HepG2 (cell line): ENCODE data around the gene GNMT. TPM values are rescaled to one million over a fixed set of nuclear protein-coding genes. Genes with fewer than 3 reads are reported as not detected.
A peak's percentile ranks its signal among the peaks of the same experiment; 100 is the strongest.

Experiments
- ATAD3A ChIP-seq: sonication (generic); formaldehyde crosslinking; IDR thresholded peaks from 2 replicates; pipeline ENCODE4 v1.4.0; 2020; ENCODE audit warnings: missing genetic modification reagents
- DDIT3 ChIP-seq: sonication (generic); formaldehyde crosslinking; IDR thresholded peaks from 2 replicates; pipeline ENCODE4 v1.4.0; 2020; ENCODE audit warnings: mild to moderate bottlenecking, missing genetic modification reagents
- DPF2 ChIP-seq: sonication (generic); formaldehyde crosslinking; IDR thresholded peaks from 2 replicates; pipeline ENCODE4 v1.4.0; 2020; ENCODE audit warnings: mild to moderate bottlenecking, low read depth, missing genetic modification reagents, borderline replicate concordance
- FIP1L1 ChIP-seq: fragments of 200-400 bp; formaldehyde crosslinking; IDR thresholded peaks from 2 replicates; pipeline ENCODE4 v1.6.1; 2018; ENCODE audit warnings: low read depth, mild to moderate bottlenecking, low read length, moderate library complexity, borderline replicate concordance; ENCODE audit not compliant: insufficient read depth
- HNRNPK ChIP-seq: fragments of 200-400 bp; formaldehyde crosslinking; IDR thresholded peaks from 2 replicates; pipeline ENCODE4 v1.6.1; 2018; ENCODE audit warnings: low read length, low read depth, moderate library complexity, mild to moderate bottlenecking; ENCODE audit not compliant: poor library complexity, severe bottlenecking
- NFATC3 ChIP-seq: sonication (generic); formaldehyde crosslinking; IDR thresholded peaks from 2 replicates; pipeline ENCODE4 v1.5.1; 2020; ENCODE audit warnings: mild to moderate bottlenecking, missing genetic modification reagents
- ONECUT2 ChIP-seq: sonication (generic); formaldehyde crosslinking; IDR thresholded peaks from 2 replicates; pipeline ENCODE4 v1.4.0; 2020; ENCODE audit warnings: missing genetic modification reagents
- PITX1 ChIP-seq: sonication (generic); formaldehyde crosslinking; IDR thresholded peaks from 2 replicates; pipeline ENCODE4 v1.5.1; 2020; ENCODE audit warnings: mild to moderate bottlenecking, missing genetic modification reagents
- SSRP1 ChIP-seq: IDR thresholded peaks from 2 replicates; pipeline ENCODE4 v1.6.1; 2016; ENCODE audit warnings: control low read depth
- ZKSCAN1 ChIP-seq: fragments of 150-350 bp; IDR thresholded peaks from 2 replicates; pipeline ENCODE4 v1.6.1; 2014; ENCODE audit warnings: low read length
- ZNF12 ChIP-seq: sonication (generic); formaldehyde crosslinking; IDR thresholded peaks from 2 replicates; pipeline ENCODE4 v1.5.0; 2020; ENCODE audit warnings: missing genetic modification reagents
- ZNF281 ChIP-seq: sonication (generic); formaldehyde crosslinking; IDR thresholded peaks from 2 replicates; pipeline ENCODE4 v1.4.0; 2020; ENCODE audit warnings: missing genetic modification reagents, borderline replicate concordance
- ZNF644 ChIP-seq: IDR thresholded peaks from 2 replicates; pipeline ENCODE4 v1.6.1; 2016; ENCODE audit warnings: low read depth
- ZNF788 ChIP-seq: sonication (generic); formaldehyde crosslinking; IDR thresholded peaks from 2 replicates; pipeline ENCODE4 v1.5.0; 2020; ENCODE audit warnings: mild to moderate bottlenecking, missing genetic modification reagents, borderline replicate concordance
- polyA plus RNA-seq, 8 experiments: library from polyadenylated mRNA; depleted of rRNA in 3 of 8; stranded (reverse) in 7 of 8; unstranded in 1 of 8; fragments of >200 nt; fragmentation: Illumina TruSeq in 4 of 8; extraction: Trizol in 4 of 8; gene quantifications; 2 replicates each; pipeline versions ENCODE4 v1.2.1 to v1.2.3, GENCODE V29; 2011 to 2016; ENCODE audit warnings: low read depth in 4 of 8, missing spikeins in 1 of 8, mixed read lengths in 1 of 8; ENCODE audit not compliant: insufficient read depth in 1 of 8
- total RNA-seq, 5 experiments: library from RNA; depleted of rRNA; stranded (reverse); fragments of >200 nt; fragmentation: Illumina TruSeq; extraction: Trizol; gene quantifications; 2 replicates each; pipeline ENCODE4 v1.2.3, GENCODE V29; 2016; ENCODE audit warnings: low read depth in 1 of 5
- TF ChIP-seq, protein P1 (sequence below): sonication (generic); formaldehyde crosslinking; IDR thresholded peaks from 2 replicates; pipeline ENCODE4 v1.5.1; 2020; ENCODE audit warnings: mild to moderate bottlenecking, missing genetic modification reagents, moderate library complexity
- TF ChIP-seq, protein P2 (sequence below): sonication (generic); formaldehyde crosslinking; IDR thresholded peaks from 2 replicates; pipeline ENCODE4 v1.4.0; 2020; ENCODE audit warnings: missing genetic modification reagents, mild to moderate bottlenecking, borderline replicate concordance

GNMT gene
- total and polyA plus RNA-seq, 2 of the 13 experiments (the other 11 are each of a cell fraction or from before 2014, with no cell fraction given): 2.8 to 7.0 TPM

GRCh38 chr6:42938987-42939809, 21.4 kb upstream of the GNMT start (continued):
- TF ChIP-seq, protein P1, sequence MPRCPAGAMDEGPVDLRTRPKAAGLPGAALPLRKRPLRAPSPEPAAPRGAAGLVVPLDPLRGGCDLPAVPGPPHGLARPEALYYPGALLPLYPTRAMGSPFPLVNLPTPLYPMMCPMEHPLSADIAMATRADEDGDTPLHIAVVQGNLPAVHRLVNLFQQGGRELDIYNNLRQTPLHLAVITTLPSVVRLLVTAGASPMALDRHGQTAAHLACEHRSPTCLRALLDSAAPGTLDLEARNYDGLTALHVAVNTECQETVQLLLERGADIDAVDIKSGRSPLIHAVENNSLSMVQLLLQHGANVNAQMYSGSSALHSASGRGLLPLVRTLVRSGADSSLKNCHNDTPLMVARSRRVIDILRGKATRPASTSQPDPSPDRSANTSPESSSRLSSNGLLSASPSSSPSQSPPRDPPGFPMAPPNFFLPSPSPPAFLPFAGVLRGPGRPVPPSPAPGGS: peak; percentile 56; the same call in 1 of the 2 replicates
- no peak for TF ChIP-seq ATAD3A
- TF ChIP-seq DDIT3: no peak
- TF ChIP-seq ZNF644: peak; percentile 93
- 0 out of 2 replicates have a peak, but pooled peaks have one; percentile 29 for TF ChIP-seq SSRP1 (CRISPR knock-in tag)
- TF ChIP-seq NFATC3: no peak
- no peak; the same call in 1 of the 2 replicates for TF ChIP-seq ONECUT2 (CRISPR knock-in tag)
- TF ChIP-seq FIP1L1: no peak
- TF ChIP-seq ZKSCAN1: no peak
- TF ChIP-seq, protein P2, sequence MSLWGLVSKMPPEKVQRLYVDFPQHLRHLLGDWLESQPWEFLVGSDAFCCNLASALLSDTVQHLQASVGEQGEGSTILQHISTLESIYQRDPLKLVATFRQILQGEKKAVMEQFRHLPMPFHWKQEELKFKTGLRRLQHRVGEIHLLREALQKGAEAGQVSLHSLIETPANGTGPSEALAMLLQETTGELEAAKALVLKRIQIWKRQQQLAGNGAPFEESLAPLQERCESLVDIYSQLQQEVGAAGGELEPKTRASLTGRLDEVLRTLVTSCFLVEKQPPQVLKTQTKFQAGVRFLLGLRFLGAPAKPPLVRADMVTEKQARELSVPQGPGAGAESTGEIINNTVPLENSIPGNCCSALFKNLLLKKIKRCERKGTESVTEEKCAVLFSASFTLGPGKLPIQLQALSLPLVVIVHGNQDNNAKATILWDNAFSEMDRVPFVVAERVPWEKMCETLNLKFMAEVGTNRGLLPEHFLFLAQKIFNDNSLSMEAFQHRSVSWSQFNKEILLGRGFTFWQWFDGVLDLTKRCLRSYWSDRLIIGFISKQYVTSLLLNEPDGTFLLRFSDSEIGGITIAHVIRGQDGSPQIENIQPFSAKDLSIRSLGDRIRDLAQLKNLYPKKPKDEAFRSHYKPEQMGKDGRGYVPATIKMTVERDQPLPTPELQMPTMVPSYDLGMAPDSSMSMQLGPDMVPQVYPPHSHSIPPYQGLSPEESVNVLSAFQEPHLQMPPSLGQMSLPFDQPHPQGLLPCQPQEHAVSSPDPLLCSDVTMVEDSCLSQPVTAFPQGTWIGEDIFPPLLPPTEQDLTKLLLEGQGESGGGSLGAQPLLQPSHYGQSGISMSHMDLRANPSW (CRISPR knock-in tag): no peak
- TF ChIP-seq ZNF788 (CRISPR knock-in tag): peak; percentile 57; the same call in 1 of the 2 replicates
- peak; percentile 78; the same call in 1 of the 2 replicates for TF ChIP-seq PITX1 (CRISPR knock-in tag)
- TF ChIP-seq ZNF12 (CRISPR knock-in tag): peak; percentile 28; the same call in 1 of the 2 replicates
- TF ChIP-seq HNRNPK: no peak
- TF ChIP-seq ZNF281 (CRISPR knock-in tag): peak; percentile 49; the same call in 1 of the 2 replicates
- peak; percentile 91 for TF ChIP-seq DPF2 (CRISPR knock-in tag)
